IPS DF 6.9 (cell line): Measurements from ENCODE around the gene DBT.
"Not testable (repeated sequence)": the region's sequence is repeated elsewhere in the genome, so short reads cannot be mapped to it uniquely, and the experiment has no call there.

Experiments
- DNase-seq: peaks from one replicate; pipeline ENCODE4 v3.0.0-alpha.2; 2013; ENCODE audit warnings: low read depth, low spot score
- H3K27ac ChIP-seq: one replicate; pipeline ENCODE4 v1.5.1; 2013; ENCODE audit warnings: low read length, control low read depth
- H3K27me3 ChIP-seq: 2 replicates; pipeline ENCODE4 v1.6.1; 2013; ENCODE audit warnings: mild to moderate bottlenecking, low read length; ENCODE audit not compliant: control insufficient read depth, insufficient read depth
- H3K36me3 ChIP-seq: 2 replicates; pipeline ENCODE4 v1.6.1; 2013; ENCODE audit warnings: low read length; ENCODE audit not compliant: control insufficient read depth, insufficient read depth
- H3K4me1 ChIP-seq: 2 replicates; pipeline ENCODE4 v1.6.1; 2013; ENCODE audit warnings: low read length; ENCODE audit not compliant: control insufficient read depth, insufficient read depth
- H3K4me3 ChIP-seq: 2 replicates; pipeline ENCODE4 v1.5.1; 2013; ENCODE audit warnings: mild to moderate bottlenecking, low read length
- H3K9me3 ChIP-seq: 2 replicates; pipeline ENCODE4 v1.6.1; 2013; ENCODE audit warnings: low read length, inconsistent platforms; ENCODE audit not compliant: control insufficient read depth, insufficient read depth
- WGBS: extraction: QIAGEN DNeasy Blood & Tissue Kit; methylation state at CpG from one replicate; pipeline ENCODE4 v1.1.7; 2013; ENCODE audit warnings: mixed read lengths, missing lambda C conversion rate; ENCODE audit not compliant: insufficient read length, insufficient coverage; 5-methylcytosine and 5-hydroxymethylcytosine counted together

The DBT gene

GRCh38 chr1:100231721-100232120, 17.9 kb downstream of the DBT start:
- no peaks in the 10 kb centered on the region for H3K4me1 ChIP-seq
- no peak overlapping the region for H3K27ac ChIP-seq
- DNase-seq: no peak
- H3K27me3 ChIP-seq: no peaks in the 10 kb centered on the region
- no peak overlapping the region for H3K4me3 ChIP-seq
- H3K9me3 ChIP-seq: no peaks in the 10 kb centered on the region
- WGBS: no CpG with 5 or more reads among the region's 2 CpGs
- H3K36me3 ChIP-seq: peaks cover 2% of the 10 kb centered on the region; the same call in 1 of the 2 replicates

DNA sequence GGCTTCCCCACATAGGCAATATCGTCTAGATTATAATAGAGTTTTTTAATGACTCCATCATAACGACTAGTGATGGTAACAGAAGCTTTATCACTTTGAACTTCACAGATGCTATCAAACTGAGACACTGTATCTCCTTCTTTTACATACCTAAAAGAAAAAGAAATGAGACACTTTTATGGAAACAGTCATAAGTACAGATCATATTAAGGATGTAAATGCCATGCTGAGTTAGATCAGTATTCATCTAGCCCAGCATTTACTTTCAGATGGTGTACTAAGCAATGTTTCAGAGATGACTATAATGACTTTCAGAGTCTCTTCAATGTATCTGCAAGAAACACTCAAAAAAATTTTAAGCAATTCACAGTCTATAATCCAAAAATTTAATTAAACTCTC, 18.9 kb downstream of the DBT start:
- no peak for DNase-seq
- Histone ChIP-seq H3K4me1 (no peaks in the 10 kb centered on the region), H3K4me3 (no peak overlapping the region), H3K36me3 (peaks cover 2% of the 10 kb centered on the region; the same call in 1 of the 2 replicates), H3K27me3 (no peaks in the 10 kb centered on the region), H3K9me3 (no peaks in the 10 kb centered on the region), H3K27ac (no peak overlapping the region)
- no CpG with 5 or more reads among the region's 2 CpGs for WGBS

DNA sequence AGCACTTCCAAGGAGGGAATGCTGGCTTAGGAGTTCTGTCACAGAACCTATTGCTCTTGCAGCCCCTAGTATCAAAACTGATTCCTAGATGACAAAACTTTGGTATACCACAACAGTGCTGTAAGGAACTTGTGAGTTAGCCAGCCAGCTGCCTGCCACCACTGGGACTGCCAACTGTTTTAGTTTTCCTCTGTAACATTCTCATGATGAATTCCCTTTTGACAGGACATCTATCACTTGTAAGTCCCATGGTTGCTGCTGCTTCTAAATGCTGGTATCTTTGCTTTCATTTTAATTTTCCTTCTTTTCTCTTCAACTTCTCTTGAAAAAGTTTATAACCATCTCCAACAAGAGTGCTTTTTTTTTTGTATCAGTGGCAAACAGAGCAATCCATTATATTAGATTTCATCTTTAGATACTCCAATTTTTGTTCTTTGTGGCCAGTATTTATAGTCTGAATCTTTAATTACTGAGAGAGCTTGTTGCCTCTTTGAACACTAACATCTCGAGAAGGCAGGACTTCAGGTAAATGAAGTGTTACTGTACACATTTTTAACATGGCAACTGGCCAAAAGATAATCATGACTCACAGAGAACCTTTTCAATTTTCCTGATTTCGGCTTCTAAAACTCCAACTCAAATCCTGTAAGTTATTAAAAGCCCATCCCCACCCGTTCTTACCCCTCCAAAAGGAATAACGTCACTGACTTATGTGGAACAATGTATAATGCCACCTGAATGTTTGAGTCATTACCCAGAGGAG, 19.8 kb downstream of the DBT start:
- no peak overlapping the region for H3K4me3 ChIP-seq
- no peaks in the 10 kb centered on the region for H3K4me1 ChIP-seq
- peaks cover 2% of the 10 kb centered on the region; the same call in 1 of the 2 replicates for H3K36me3 ChIP-seq
- H3K9me3 ChIP-seq: no peaks in the 10 kb centered on the region
- no peak overlapping the region for H3K27ac ChIP-seq
- 100% methylated on average over 2 of the region's 4 CpGs for WGBS
- no peaks in the 10 kb centered on the region for H3K27me3 ChIP-seq
- no peak for DNase-seq

DNA sequence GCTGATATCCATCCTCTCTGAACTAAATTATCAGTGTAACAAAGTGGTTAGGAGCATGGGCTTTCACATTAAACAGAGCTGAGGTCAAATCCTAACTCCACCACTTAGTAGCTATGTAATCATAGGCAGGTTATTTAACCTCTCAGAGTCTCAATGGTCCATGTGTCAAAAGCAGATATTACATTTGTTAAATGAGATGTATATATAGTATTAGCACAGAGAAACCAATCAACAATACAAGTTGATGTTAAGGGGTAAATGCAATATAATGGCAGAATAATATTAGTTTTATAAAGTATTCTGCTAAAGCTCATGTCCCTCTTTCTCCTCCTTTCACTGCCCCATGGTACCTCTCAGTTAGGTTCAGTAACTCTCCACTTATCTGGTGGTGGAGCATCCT, 27.2 kb downstream of the DBT start:
- no peak for DNase-seq
- Histone ChIP-seq H3K9me3 (no peaks in the 10 kb centered on the region), H3K4me3 (no peak overlapping the region), H3K4me1 (no peaks in the 10 kb centered on the region), H3K36me3 (peaks cover 2% of the 10 kb centered on the region; the same call in 1 of the 2 replicates), H3K27me3 (no peaks in the 10 kb centered on the region), H3K27ac (no peak overlapping the region)

DNA sequence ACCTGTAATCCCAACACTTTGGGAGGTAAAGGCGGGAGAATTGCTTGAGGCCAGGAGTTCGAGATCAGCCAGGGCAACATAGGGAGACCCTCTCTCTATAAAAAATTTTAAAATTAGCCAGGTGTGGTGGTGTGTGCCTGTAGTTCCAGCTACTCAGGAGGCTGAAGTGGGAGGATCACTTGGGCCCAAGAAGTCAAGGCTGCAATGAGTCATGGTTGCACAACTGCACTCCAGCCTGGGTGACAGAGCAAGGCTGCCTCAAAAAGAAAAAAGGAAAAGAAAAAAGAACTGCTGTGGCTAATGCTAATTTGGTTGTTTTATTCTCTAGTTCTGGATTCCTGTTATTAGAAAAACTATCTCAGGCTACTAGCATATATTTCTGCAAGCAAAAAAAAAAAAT, 29.8 kb downstream of the DBT start:
- H3K36me3 ChIP-seq: peaks cover 2% of the 10 kb centered on the region; the same call in 1 of the 2 replicates
- H3K4me1 ChIP-seq: no peaks in the 10 kb centered on the region
- no peak for DNase-seq
- H3K9me3 ChIP-seq: no peaks in the 10 kb centered on the region
- H3K27me3 ChIP-seq: no peaks in the 10 kb centered on the region
- H3K27ac ChIP-seq: no peak overlapping the region
- no peak overlapping the region for H3K4me3 ChIP-seq
- WGBS: no CpG with 5 or more reads among the region's 2 CpGs

- no peak overlapping the region for H3K27ac ChIP-seq
- no peaks in the 10 kb centered on the region for H3K4me1 ChIP-seq
- no peaks in the 10 kb centered on the region for H3K27me3 ChIP-seq
- H3K9me3 ChIP-seq: no peaks in the 10 kb centered on the region
- WGBS: no CpG with 5 or more reads among the region's 6 CpGs
- H3K36me3 ChIP-seq: peaks cover 2% of the 10 kb centered on the region; the same call in 1 of the 2 replicates
- no peak overlapping the region for H3K4me3 ChIP-seq
- no peak for DNase-seq
These were observed 30.2 kb downstream of the DBT start for GRCh38 chr1:100219457-100219856.

GRCh38 chr1:100217834-100218233, 31.8 kb downstream of the DBT start:
- Histone ChIP-seq H3K27ac (no peak overlapping the region), H3K4me3 (no peak overlapping the region), H3K9me3 (no peaks in the 10 kb centered on the region), H3K4me1 (no peaks in the 10 kb centered on the region), H3K27me3 (no peaks in the 10 kb centered on the region), H3K36me3 (peaks cover 2% of the 10 kb centered on the region; the same call in 1 of the 2 replicates)
- whole genome bisulfite sequencing: no CpG with 5 or more reads among the region's 2 CpGs
- DNase-seq: no peak

DNA sequence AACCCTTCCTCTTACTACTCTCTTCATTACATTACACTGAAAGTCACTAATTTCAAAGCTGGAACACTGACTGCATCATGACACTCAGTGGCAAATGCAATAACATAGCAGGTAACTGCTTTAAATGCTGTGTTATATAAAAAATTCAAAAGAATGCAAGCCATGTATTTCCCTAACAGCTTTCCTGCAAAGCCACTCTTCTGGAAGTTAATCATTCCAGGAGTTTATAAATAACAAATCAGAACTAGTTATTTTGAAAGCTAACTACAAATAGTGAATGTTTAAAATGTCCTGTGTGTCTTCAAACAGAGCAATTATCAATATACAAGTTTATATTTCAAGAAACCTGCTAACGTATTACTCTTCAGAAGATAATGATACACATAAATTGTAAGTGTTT, 34.5 kb downstream of the DBT start:
- Histone ChIP-seq H3K4me1 (no peaks in the 10 kb centered on the region), H3K27ac (no peak overlapping the region), H3K4me3 (no peak overlapping the region), H3K9me3 (no peaks in the 10 kb centered on the region), H3K36me3 (peaks cover 4% of the 10 kb centered on the region; the same call in 1 of the 2 replicates), H3K27me3 (no peaks in the 10 kb centered on the region)
- DNase-seq: no peak
- no CpG with 5 or more reads among the region's 1 CpG for WGBS

DNA sequence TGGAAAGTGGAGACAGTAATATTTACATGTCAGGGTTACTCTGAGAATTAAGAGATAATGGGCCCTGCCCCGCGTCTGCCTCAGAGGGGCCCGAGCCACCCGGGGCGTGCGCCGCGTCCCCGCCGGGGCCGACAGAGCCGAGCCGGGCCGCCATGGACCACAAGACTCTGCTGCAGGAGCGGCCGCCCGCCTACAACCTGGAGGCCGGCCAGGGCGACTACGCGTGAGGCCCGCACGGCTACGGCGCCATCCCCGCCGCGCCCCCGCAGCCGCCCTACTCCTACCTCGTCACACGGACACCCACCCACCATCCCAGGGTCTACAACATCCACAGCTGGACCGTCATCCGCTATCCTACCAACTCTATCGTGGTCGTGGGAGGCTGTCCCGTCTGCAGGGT, 36.5 kb downstream of the DBT start:
- H3K9me3 ChIP-seq: no peaks in the 10 kb centered on the region
- H3K4me1 ChIP-seq: no peaks in the 10 kb centered on the region
- H3K36me3 ChIP-seq: peaks cover 4% of the 10 kb centered on the region; the same call in 1 of the 2 replicates
- H3K4me3 ChIP-seq: no peak overlapping the region
- no peak for DNase-seq
- H3K27ac ChIP-seq: no peak overlapping the region
- no CpG with 5 or more reads among the region's 37 CpGs for WGBS
- no peaks in the 10 kb centered on the region for H3K27me3 ChIP-seq

DNA sequence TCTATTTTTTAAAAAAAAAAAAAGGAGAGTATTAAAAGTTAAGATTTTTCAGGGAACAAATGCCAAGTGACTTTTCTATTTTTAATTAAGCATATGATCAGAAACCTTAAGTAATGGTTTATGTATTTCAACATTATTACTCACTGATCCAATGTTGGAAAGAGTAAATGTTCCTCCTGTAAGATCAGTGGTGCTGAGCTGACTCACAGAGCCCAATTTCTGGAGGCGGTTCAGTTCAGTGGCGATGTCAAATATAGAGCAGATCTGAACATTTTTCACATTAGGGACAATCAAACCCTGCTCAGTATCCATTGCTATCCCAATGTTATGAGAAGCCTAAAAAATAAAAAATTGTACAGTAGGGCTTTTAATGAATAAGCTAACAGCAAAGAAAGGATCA, 43.3 kb downstream of the DBT start:
- Histone ChIP-seq H3K4me3 (no peak overlapping the region), H3K36me3 (no peaks in the 10 kb centered on the region; the same call in 1 of the 2 replicates), H3K27me3 (no peaks in the 10 kb centered on the region), H3K27ac (no peak overlapping the region), H3K9me3 (no peaks in the 10 kb centered on the region), H3K4me1 (no peaks in the 10 kb centered on the region)
- WGBS: no CpG with 5 or more reads among the region's 2 CpGs
- DNase-seq: no peak

DNA sequence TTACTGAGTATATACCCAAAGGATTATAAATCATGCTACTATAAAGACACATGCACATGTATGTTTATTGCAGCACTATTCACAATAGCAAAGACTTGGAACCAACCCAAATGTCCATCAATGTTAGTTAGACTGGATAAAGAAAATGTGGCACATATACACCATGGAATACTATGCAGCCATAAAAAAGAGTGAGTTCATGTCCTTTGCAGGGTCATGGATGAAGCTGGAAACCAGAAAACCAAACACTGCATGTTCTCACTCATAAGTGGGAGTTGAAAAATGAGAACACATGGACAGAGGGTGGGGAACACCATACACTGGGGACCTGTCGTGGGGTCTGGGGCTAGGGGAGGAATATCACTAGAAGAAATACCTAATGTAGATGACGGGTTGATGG, 44.0 kb downstream of the DBT start:
- WGBS: no CpG with 5 or more reads among the region's 2 CpGs
- H3K4me3 ChIP-seq, H3K27ac ChIP-seq, H3K4me1 ChIP-seq, H3K9me3 ChIP-seq, DNase-seq, H3K36me3 ChIP-seq, H3K27me3 ChIP-seq: not testable (repeated sequence)
